ENCODE measurements around the gene NLGN1.

DNA sequence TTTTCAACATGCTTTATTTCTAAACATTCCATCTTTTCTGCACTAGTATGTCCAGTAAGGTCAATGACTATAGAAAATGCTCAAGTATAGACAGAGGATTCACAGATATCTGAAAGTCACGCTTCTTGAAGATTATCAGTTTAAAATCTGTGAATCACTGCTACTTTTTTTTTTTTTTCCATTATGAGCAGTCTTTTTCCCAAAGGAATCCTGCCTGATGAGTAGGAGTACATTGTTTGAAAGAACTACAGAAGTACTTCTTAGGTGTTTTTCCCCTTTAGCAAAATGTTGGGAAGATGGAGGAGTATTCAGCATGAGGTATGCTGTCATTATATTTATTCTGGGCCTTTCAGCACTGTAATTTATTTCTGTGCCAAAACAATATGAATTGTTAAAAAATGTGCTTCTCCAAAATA, 266.2 kb downstream of the NLGN1 start:
- TF ChIP-seq GABPA (IDR thresholded peaks at IDR 0.05; ENCODE audit: borderline replicate concordance, insufficient read depth, low read length) (no peak), RAD21 (IDR thresholded peaks at IDR 0.05 in 1 of 2, conservative IDR thresholded peaks at IDR 0.05 in 1 of 2; ENCODE audit: low read depth in 2 of 2, low read length in 2 of 2) (no peak), POLR2AphosphoS5 (IDR thresholded peaks at IDR 0.05; ENCODE audit: low read depth, low read length) (no peak), CHD1 (IDR thresholded peaks at IDR 0.05; ENCODE audit: low read depth, low read length) (no peak), YY1 (IDR thresholded peaks at IDR 0.05; ENCODE audit: low read depth, low read length) (no peak), EZH2 (IDR thresholded peaks at IDR 0.05; ENCODE audit: low read depth, low read length, severe bottlenecking) (no peak)
- TF ChIP-seq, protein P1, sequence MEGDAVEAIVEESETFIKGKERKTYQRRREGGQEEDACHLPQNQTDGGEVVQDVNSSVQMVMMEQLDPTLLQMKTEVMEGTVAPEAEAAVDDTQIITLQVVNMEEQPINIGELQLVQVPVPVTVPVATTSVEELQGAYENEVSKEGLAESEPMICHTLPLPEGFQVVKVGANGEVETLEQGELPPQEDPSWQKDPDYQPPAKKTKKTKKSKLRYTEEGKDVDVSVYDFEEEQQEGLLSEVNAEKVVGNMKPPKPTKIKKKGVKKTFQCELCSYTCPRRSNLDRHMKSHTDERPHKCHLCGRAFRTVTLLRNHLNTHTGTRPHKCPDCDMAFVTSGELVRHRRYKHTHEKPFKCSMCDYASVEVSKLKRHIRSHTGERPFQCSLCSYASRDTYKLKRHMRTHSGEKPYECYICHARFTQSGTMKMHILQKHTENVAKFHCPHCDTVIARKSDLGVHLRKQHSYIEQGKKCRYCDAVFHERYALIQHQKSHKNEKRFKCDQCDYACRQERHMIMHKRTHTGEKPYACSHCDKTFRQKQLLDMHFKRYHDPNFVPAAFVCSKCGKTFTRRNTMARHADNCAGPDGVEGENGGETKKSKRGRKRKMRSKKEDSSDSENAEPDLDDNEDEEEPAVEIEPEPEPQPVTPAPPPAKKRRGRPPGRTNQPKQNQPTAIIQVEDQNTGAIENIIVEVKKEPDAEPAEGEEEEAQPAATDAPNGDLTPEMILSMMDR (IDR thresholded peaks at IDR 0.05; ENCODE audit: control extremely low read depth in 1 of 3, insufficient read depth in 1 of 3, low read depth in 1 of 3, low read length in 3 of 3), result no peak
